Astrocyte (in vitro differentiated cells and primary cell): Measurements from ENCODE around the gene IGFBP5. TPM values are rescaled to one million over a fixed set of nuclear protein-coding genes. Genes with fewer than 3 reads are reported as not detected.
A peak's percentile ranks its signal among the peaks of the same experiment; 100 is the strongest.

ENCODE experiments used
- DNase-seq: peaks from one replicate; pipeline ENCODE4 v3.0.0-alpha.2; 2010; ENCODE audit warnings: low read depth
- FAIRE-seq: peaks from 2 replicates; lab custom pipeline; 2011; peaks lifted over from hg19 to GRCh38; lab: Jason Lieb, UNC
- H2AFZ ChIP-seq: 2 replicates; pipeline ENCODE4 v1.6.0; 2012; ENCODE audit warnings: low read depth, low read length, inconsistent platforms
- H3K27ac ChIP-seq: 2 replicates; pipeline ENCODE4 v1.5.1; 2011; ENCODE audit warnings: low read depth, low read length, inconsistent platforms
- H3K27me3 ChIP-seq: 2 replicates; pipeline ENCODE4 v1.6.0; 2011; ENCODE audit warnings: low read length, inconsistent platforms; ENCODE audit not compliant: insufficient read depth
- H3K36me3 ChIP-seq: 2 replicates; pipeline ENCODE4 v1.5.1; 2011; ENCODE audit warnings: low read length, inconsistent platforms; ENCODE audit not compliant: insufficient read depth
- H3K4me1 ChIP-seq: 2 replicates; pipeline ENCODE4 v1.5.1; 2011; ENCODE audit warnings: low read length, inconsistent platforms; ENCODE audit not compliant: insufficient read depth
- H3K4me2 ChIP-seq: 2 replicates; pipeline ENCODE4 v1.6.0; 2012; ENCODE audit warnings: low read length, inconsistent platforms
- H3K4me3 ChIP-seq: 2 replicates; pipeline ENCODE4 v1.5.1; 2011; ENCODE audit warnings: low read depth, mild to moderate bottlenecking, low read length, inconsistent platforms; ENCODE audit not compliant: insufficient read depth
- H3K79me2 ChIP-seq: 2 replicates; pipeline ENCODE4 v1.6.0; 2012; ENCODE audit warnings: mild to moderate bottlenecking, low read length, inconsistent platforms; ENCODE audit not compliant: insufficient read depth
- H3K9ac ChIP-seq: 2 replicates; pipeline ENCODE4 v1.6.0; 2012; ENCODE audit warnings: mild to moderate bottlenecking, low read length, inconsistent platforms
- H3K9me3 ChIP-seq: 2 replicates; pipeline ENCODE4 v1.5.1; 2012; ENCODE audit warnings: low read depth, mild to moderate bottlenecking, low read length, inconsistent platforms; ENCODE audit not compliant: insufficient read depth
- H4K20me1 ChIP-seq: 2 replicates; pipeline ENCODE4 v1.6.0; 2012; ENCODE audit warnings: low read length, inconsistent platforms; ENCODE audit not compliant: insufficient read depth
- H3K27ac Mint-ChIP-seq: one replicate; pipeline ENCODE4 v1.8.0; 2021; ENCODE audit warnings: mild to moderate bottlenecking, mixed read lengths; ENCODE audit not compliant: unreplicated experiment
- H3K27me3 Mint-ChIP-seq: one replicate; pipeline ENCODE4 v1.8.0; 2021; ENCODE audit warnings: low read depth, mixed read lengths; ENCODE audit not compliant: unreplicated experiment
- H3K36me3 Mint-ChIP-seq: one replicate; pipeline ENCODE4 v1.8.0; 2021; ENCODE audit warnings: low read depth, mixed read lengths; ENCODE audit not compliant: unreplicated experiment
- H3K4me1 Mint-ChIP-seq: one replicate; pipeline ENCODE4 v1.8.0; 2021; ENCODE audit warnings: low read depth, mixed read lengths; ENCODE audit not compliant: unreplicated experiment
- H3K4me3 Mint-ChIP-seq: one replicate; pipeline ENCODE4 v1.8.0; 2021; ENCODE audit warnings: mild to moderate bottlenecking, moderate library complexity, mixed read lengths; ENCODE audit not compliant: unreplicated experiment
- H3K9me3 Mint-ChIP-seq: one replicate; pipeline ENCODE4 v1.8.0; 2021; ENCODE audit warnings: mild to moderate bottlenecking, mixed read lengths; ENCODE audit not compliant: unreplicated experiment
- EZH2 ChIP-seq: IDR thresholded peaks from 2 replicates; pipeline ENCODE4 v1.6.1; 2012; ENCODE audit warnings: mild to moderate bottlenecking, low read length, inconsistent platforms; ENCODE audit not compliant: insufficient read depth
- total RNA-seq: library from RNA; stranded (reverse); gene quantifications from 2 replicates; pipeline ENCODE4 v1.2.1, GENCODE V29; 2021
- TF ChIP-seq, protein P1 (sequence below): IDR thresholded peaks from 2 replicates; pipeline ENCODE4 v1.5.1; 2011; ENCODE audit warnings: low read depth, mild to moderate bottlenecking, inconsistent platforms, low read length, moderate library complexity; ENCODE audit not compliant: insufficient read depth

The IGFBP5 gene
- total RNA-seq, 1 donor from 2014 or later, result 422 TPM

DNA sequence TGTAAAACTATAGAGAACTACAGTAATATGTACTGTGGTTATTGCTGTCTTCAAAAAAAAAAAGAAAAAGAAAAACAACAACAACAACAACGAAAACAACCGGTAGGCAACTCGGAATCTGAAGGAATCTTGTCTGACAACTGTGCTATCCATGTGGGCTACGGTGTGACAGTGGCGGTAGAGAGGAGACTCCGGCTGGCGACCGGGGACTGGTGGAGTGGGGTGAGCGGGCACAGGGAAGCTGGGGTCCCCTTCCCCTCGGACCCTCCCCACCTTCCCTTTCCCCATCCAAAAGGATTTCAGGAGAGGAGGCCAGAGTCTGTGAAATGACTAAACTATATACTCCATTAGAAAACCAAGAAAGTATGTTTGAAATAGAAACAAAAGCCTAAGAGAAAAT, 22.9 kb downstream of the IGFBP5 start:
- no peak overlapping the region for H3K27ac ChIP-seq
- no peak for FAIRE-seq

DNA sequence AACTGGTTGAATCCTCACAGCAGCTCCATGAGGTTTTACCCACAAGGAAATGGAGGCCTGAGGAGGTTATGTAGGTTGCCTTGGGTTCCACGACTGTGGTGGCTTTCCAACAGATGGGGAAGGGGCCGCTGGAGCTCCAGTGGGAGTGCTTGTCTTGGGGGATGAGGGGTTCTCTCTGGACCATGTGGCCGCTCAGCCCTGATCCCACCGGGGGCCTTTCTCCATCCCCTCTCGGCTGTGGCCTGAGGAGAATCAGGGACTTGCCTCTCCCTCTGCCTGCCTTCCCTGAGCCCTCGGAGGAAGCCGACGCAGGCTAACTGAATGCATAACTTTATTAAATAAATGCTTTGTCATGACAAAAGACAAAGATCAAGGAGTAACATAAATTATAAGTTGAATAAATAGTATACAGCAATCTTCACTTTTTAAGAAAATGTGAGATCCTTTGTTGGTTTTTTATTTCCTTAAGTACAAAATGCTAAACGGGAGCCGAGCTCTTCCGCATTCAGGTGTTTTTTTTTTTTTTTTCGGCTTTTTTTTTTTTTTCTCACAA, 23.5 kb downstream of the IGFBP5 start:
- no peak overlapping the region for H3K9ac ChIP-seq
- no peak overlapping the region for H3K4me3 ChIP-seq
- peaks cover 20% of the 10 kb centered on the region for H4K20me1 ChIP-seq
- no peaks in the 10 kb centered on the region for H3K79me2 ChIP-seq
- H3K27me3 Mint-ChIP-seq, result peaks cover 5% of the 10 kb centered on the region
- TF ChIP-seq, protein P1, sequence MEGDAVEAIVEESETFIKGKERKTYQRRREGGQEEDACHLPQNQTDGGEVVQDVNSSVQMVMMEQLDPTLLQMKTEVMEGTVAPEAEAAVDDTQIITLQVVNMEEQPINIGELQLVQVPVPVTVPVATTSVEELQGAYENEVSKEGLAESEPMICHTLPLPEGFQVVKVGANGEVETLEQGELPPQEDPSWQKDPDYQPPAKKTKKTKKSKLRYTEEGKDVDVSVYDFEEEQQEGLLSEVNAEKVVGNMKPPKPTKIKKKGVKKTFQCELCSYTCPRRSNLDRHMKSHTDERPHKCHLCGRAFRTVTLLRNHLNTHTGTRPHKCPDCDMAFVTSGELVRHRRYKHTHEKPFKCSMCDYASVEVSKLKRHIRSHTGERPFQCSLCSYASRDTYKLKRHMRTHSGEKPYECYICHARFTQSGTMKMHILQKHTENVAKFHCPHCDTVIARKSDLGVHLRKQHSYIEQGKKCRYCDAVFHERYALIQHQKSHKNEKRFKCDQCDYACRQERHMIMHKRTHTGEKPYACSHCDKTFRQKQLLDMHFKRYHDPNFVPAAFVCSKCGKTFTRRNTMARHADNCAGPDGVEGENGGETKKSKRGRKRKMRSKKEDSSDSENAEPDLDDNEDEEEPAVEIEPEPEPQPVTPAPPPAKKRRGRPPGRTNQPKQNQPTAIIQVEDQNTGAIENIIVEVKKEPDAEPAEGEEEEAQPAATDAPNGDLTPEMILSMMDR, result no peak
- TF ChIP-seq EZH2, result no peak
- H3K4me1 Mint-ChIP-seq, result peaks cover 2% of the 10 kb centered on the region
- H3K4me3 Mint-ChIP-seq, result no peak overlapping the region
- H3K27me3 ChIP-seq, result no peaks in the 10 kb centered on the region
- H2AFZ ChIP-seq, result no peak overlapping the region
- no peak overlapping the region for H3K27ac Mint-ChIP-seq
- no peaks in the 10 kb centered on the region for H3K9me3 ChIP-seq
- H3K27ac ChIP-seq, result no peak overlapping the region
- H3K4me2 ChIP-seq, result no peak overlapping the region
- H3K9me3 Mint-ChIP-seq, result no peaks in the 10 kb centered on the region
- peaks cover 5% of the 10 kb centered on the region for H3K36me3 ChIP-seq
- H3K36me3 Mint-ChIP-seq, result peaks cover 17% of the 10 kb centered on the region
- FAIRE-seq (no peak), DNase-seq (no peak)
- no peaks in the 10 kb centered on the region for H3K4me1 ChIP-seq

More for the DNA sequence above, 22.9 kb downstream of the IGFBP5 start:
- no peaks in the 10 kb centered on the region for H3K27me3 ChIP-seq
- H3K4me3 ChIP-seq, result no peak overlapping the region
- Mint-ChIP-seq H3K4me3 (no peak overlapping the region), H3K36me3 (peaks cover 16% of the 10 kb centered on the region), H3K4me1 (peaks cover 2% of the 10 kb centered on the region), H3K27ac (no peak overlapping the region), H3K9me3 (no peaks in the 10 kb centered on the region), H3K27me3 (peaks cover 5% of the 10 kb centered on the region)
- no peak overlapping the region for H3K4me2 ChIP-seq
- DNase-seq, result no peak
- TF ChIP-seq, protein P1, result no peak
- no peak for TF ChIP-seq EZH2
- no peak overlapping the region for H3K9ac ChIP-seq
- H2AFZ ChIP-seq, result no peak overlapping the region
- H3K4me1 ChIP-seq, result no peaks in the 10 kb centered on the region
- H3K9me3 ChIP-seq, result no peaks in the 10 kb centered on the region
- H3K79me2 ChIP-seq, result no peaks in the 10 kb centered on the region
- H4K20me1 ChIP-seq, result peaks cover 20% of the 10 kb centered on the region
- peaks cover 10% of the 10 kb centered on the region for H3K36me3 ChIP-seq

DNA sequence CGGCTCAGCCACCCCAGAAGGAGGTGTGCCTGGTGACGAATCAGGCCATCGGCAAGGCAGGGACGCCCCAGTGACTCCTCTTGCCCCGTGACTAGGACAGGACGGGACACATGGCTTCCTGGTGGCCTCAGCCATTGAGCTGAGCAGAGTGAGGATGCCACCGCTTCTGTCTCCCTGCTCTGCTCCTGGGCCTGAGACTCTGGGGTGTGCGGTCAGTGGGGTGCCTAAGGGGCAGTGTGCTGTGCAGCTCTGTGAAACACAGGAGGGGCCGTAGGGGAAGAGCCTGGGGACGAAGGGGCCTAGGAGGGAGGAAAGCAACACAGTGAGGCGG, 24.3 kb downstream of the IGFBP5 start:
- Mint-ChIP-seq H3K4me3 (no peak overlapping the region), H3K27me3 (peaks cover 5% of the 10 kb centered on the region), H3K36me3 (peaks cover 19% of the 10 kb centered on the region), H3K4me1 (peaks cover 7% of the 10 kb centered on the region), H3K9me3 (no peaks in the 10 kb centered on the region), H3K27ac (peak overlapping the region; percentile 63)
- TF ChIP-seq, protein P1, result no peak
- TF ChIP-seq EZH2, result no peak
- Histone ChIP-seq H3K36me3 (peaks cover 3% of the 10 kb centered on the region), H3K4me3 (no peak overlapping the region), H2AFZ (no peak overlapping the region), H3K9me3 (no peaks in the 10 kb centered on the region), H3K9ac (no peak overlapping the region), H3K4me2 (no peak overlapping the region), H4K20me1 (peaks cover 20% of the 10 kb centered on the region), H3K79me2 (no peaks in the 10 kb centered on the region), H3K27ac (no peak overlapping the region), H3K4me1 (no peaks in the 10 kb centered on the region), H3K27me3 (no peaks in the 10 kb centered on the region)
- no peak for FAIRE-seq
- peak; percentile 42 for DNase-seq
